DMS153 (cell line): Measurements from ENCODE around the gene LRRC19.

ENCODE experiments used
- DNase-seq: peaks from one replicate; lab custom pipeline; 2025; lab: John Stamatoyannopoulos, UW

LRRC19 gene

DNA sequence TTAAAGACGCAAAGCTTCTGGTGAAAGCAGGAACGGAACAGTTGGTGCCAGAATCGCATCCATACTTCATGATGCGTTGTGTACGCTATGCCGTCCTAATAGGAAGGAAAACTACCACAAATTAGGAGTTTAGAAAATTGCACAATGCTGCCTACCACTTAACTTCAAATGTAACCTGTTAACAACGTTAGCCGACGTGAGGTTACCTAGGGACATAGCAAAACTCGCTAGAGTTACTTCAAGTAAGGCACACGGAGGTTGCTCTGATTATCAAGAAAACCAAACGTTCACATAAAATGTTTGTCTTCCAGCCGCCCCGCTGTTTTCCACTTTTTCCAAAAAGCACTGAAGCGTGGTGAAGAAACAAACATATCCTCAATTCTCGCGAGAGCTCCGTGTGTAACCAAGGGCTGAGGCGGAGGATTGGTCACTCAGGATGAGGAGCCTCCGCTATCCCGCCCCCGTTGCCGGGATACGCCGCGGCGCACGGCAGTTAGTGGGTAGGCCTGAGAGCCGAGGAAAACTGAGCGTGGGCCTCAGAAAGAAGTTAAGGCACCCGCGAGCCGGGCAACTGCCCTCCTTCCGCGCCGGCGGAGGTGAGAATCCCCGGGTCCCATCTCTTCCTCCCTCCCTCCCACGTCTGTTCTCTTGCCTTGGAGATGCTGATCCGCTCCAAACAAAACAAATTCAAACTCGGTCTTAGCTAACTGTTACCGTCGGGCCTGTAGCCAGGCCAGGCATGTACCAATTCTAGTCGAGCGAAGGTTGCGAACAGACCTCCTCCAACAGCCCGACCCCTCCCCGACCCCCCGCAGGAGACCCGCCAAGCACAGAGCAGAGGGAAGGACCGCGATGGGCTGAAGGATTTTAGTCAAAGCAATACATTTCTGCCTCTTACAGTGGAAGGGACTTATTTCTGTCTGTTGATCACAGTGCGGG is 49.3 kb downstream of the LRRC19 start, which contains the start of gene IFT74:
Gene IFT74 (plus strand): TSS at position 492 of the 939 bp plus-strand sequence. CDS start 5,556 bp downstream, outside the sequence.
- peak; percentile 95 for DNase-seq

DNA sequence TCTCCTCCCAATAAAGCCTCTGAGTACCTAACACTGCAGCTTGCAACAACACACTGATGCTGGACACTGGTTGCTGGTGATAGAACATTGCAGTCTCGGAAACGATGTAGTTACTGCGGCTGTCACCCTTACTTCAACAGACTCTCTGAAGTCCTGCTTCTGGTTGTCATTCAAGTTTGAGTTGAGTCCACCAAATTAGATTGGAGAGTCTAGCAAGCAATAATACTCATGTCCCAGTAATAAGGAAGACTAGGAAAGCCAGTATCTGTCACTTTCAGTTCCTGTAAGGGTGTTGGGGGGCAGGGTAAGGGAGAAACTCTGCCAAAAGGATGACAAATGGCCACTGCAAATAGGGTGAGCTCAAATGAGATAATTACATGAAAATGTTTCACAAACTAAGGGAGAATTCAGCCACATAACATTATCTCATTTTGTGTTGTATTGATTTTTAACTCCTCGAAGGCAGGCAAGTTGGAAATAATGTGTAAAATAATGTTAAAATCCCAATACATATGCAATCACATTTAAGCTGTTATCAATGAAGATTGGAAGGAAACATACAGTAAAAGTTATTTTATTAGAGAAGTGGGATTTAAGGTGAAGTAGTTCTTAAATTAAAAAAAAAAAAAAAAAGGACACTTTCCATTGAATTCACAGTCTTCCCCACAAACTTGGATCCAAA is 50.1 kb downstream of the LRRC19 start:
- no peak for DNase-seq

DNA sequence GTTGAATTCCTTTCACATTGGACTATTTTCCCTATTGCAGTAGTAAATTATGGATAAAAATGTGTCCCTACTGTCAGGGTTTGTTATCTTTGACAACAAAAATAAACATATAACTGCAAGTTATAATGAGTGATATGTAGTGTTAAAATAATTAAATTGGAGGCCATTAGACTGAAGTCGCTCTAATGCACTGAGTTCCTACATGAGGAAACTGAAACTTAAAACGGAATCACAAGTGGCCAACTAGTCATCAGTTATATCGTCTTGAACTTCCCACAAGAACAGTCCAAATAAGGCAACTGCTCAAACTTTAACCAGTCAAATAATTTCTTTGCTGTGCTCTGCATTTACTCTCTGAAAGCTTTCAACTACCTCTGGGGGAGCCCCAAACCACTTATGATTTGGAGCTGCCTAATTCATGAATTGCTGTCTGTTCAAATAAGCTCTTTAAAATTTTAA is 51.4 kb downstream of the LRRC19 start:
- DNase-seq: no peak

DNA sequence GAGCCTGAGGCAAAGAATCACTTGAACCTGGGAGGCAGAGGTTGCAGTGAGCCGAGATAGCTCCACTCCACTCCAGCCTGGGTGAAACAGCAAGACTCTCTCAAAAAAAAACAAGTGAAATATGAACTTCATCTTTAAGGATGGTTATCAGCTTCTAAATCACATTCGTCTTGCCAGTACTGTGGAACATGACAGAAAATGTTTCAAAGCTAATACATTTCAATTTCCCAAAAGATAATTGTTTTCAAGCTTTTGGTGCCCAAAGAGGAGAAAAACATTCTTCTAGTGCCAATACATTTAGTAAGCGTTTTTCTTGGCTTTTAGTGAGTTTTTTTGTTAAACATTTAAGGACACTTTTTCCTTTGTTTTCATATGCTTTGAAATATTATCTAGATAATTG is 53.7 kb downstream of the LRRC19 start:
- no peak for DNase-seq

DNA sequence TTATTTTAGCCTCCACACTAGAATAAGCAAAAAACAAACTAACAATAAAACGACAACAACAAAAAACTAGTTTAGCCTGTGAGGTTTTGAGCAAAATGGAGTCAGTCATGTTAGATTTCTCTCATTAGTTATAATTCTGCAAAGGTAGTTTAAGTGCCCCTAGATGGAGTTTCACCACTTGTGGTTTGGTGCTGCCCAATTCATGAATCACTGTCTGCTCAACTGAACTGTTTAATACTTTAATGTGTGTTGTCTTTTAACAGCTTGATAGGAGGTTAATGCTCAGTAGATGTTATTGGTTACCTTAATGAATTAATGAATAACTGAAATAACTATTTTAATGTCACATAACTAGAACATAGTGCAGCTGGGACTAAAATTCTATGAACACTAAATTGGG is 55.0 kb downstream of the LRRC19 start:
- DNase-seq: no peak

DNA sequence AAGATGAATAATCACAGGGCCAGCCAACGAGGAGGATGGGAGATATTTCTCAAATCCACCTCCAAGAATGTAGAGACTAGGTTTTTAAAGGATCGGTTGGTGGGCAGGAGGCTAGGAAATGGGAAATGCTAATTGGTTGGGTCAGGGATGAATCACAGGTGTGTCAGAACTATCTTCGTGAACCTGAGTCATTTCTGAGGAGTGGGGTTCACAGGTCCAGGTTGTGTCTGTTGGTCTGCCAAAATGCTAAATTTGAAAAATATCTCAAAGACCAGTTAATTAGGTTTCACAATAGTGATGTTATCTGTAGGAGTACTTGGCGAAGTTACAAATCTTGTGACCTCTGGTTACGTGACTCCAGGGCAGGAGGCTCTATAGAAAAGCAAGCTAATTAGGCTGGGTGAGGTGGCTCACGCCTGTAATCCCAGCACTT is 55.8 kb downstream of the LRRC19 start:
- no peak for DNase-seq

DNA sequence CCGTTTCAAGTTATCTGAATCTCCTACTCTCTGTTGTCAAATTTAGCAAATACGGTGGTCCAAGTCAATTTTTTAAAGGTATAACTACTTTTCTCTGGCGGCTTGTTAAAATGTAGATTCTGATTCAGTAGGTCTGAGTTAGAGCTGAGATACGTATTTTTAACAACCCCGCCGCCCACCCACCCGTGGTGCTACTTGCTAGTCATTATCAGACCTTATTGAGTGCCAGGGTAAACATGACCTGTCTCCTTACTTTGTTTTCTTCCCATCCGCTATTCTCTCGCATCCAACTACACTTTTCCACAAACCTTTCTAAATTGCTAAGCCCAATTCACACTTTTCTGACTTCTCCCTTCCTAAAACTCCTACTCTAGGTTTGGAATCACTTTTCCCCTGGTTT is 57.7 kb downstream of the LRRC19 start:
- no peak for DNase-seq

DNA sequence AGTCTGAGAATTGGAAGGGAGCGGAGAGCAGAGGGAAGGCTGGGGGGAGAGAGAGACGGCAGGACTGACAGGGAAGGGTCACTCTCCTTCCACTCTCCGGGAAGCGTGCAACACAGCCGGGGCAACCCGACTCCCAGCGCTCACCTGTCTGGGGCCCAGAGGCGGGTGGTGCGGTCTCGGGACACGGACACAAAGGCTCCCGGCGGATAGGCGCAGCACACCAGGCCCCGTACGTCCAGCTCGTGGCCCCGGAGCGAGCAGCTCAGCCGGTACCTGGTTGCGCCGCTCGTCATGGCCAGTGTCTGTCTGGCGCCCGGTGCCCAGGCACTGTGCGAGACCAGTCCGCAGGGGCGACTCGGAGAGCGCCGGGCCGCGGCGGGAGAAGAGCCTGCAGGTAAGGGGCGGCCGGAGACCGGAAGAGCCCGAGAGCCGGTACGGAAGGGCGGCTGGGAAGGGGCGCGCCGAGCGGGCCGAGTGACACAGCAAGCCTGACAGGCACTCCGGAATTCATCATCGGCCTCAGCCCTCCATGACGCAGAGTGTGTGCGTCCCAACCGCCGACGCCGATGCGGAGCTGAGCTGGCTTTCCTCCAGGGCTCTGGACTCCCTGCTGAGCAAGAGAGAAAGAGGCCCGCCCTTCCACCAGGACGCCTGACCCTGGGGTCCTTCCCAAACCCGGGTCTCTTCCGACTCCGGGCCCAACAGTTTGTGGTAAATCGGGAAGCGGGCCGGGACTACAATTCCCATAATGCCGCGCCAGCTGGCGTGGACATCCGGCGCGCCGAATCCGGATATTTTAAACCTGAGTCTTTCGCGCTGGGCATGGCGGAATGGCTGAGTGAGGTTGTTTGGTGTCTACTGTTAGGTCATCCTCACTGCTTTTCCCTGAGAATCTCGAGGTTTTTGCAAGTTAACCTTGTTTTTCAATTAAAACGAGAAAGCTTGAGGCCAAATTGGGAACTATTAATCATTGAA is 58.4 kb downstream of the LRRC19 start, which contains the start of gene PLAA:
Gene PLAA (minus strand): TSS at position 490 of the 975 bp plus-strand sequence. CDS start 197 bp downstream, at position 293.
- DNase-seq: peak; percentile 78

DNA sequence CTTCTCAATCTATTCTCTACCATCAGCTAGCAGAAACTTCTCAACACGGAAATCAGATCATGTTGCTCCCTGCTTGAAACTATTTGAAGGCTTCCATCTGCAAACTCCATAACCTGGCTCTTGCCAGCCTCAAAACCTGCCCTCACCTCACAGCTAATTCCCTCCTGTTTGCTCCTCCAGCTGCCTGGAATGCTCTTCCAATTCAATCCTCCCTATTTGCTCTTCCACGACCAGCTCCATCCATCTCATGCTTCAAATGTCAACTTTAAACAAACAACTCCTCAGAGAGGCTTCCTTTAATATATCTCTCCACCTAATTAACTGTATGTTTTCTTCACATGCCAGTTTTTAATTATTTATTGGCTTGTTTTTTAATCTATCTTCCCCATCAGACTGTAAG is 59.9 kb downstream of the LRRC19 start:
- no peak for DNase-seq
